Esophagus (tissue), 2 donors: ENCODE data around the gene TGFBI. TPM values are rescaled to one million over a fixed set of nuclear protein-coding genes. Genes with fewer than 3 reads are reported as not detected.

Experiments
- H3K27ac ChIP-seq, 2 donors: one replicate each; pipeline ENCODE4 v1.5.1; 2013; ENCODE audit warnings: low read depth in 2 of 2, mild to moderate bottlenecking in 2 of 2, inconsistent platforms in 1 of 2, low read length in 1 of 2, moderate library complexity in 1 of 2
- H3K27me3 ChIP-seq, 2 donors: one replicate each; pipeline ENCODE4 v1.6.1; 2013; ENCODE audit warnings: low read length in 2 of 2, control low read depth in 1 of 2, mild to moderate bottlenecking in 1 of 2; ENCODE audit not compliant: insufficient read depth in 2 of 2, control insufficient read depth in 1 of 2
- H3K36me3 ChIP-seq, 2 donors: one replicate each; pipeline ENCODE4 v1.6.1; 2013; ENCODE audit warnings: low read length in 1 of 2; ENCODE audit not compliant: control insufficient read depth in 2 of 2, insufficient read depth in 2 of 2
- H3K4me1 ChIP-seq, 2 donors: one replicate each; pipeline ENCODE4 v1.6.1; 2013; ENCODE audit warnings: low read length in 1 of 2; ENCODE audit not compliant: control insufficient read depth in 2 of 2, insufficient read depth in 2 of 2
- H3K4me3 ChIP-seq, 2 donors: one replicate each; pipeline ENCODE4 v1.5.1; 2013; ENCODE audit warnings: low read length in 2 of 2, mild to moderate bottlenecking in 2 of 2, low read depth in 1 of 2, moderate library complexity in 1 of 2
- H3K9me3 ChIP-seq, 2 donors: one replicate each; pipeline ENCODE4 v1.6.1; 2013; ENCODE audit warnings: mild to moderate bottlenecking in 2 of 2, low read depth in 1 of 2, low read length in 1 of 2, moderate library complexity in 1 of 2; ENCODE audit not compliant: control insufficient read depth in 2 of 2, insufficient read depth in 1 of 2
- WGBS, 2 donors: extraction: QIAGEN DNeasy Blood & Tissue Kit; methylation state at CpG; one replicate each; pipeline ENCODE4 v1.1.7; 2013; 5-methylcytosine and 5-hydroxymethylcytosine counted together
- polyA plus RNA-seq, 2 donors: library from polyadenylated mRNA; stranded (reverse); fragments of 200-250 nt; gene quantifications; one replicate each; pipeline ENCODE4 v1.2.3, GENCODE V29; 2013
- donor health status: healthy with polysubstance abuse.
- donor health status: Bipolar disorder and iron deficiency.

Gene TGFBI
- polyA plus RNA-seq, 2 donors = 13.9 to 14.0 TPM

DNA sequence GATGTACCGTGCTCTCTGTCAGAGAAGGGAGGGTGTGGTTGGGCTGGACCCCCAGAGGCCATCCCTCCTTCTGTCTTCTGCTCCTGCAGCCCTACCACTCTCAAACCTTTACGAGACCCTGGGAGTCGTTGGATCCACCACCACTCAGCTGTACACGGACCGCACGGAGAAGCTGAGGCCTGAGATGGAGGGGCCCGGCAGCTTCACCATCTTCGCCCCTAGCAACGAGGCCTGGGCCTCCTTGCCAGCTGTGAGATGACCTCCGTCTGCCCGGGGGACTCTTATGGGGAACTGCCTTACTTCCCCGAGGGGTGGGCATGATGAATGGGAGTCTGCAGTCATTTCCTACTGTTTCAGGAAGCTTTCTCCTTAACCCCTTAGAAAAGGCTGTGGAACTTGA, 17.5 kb downstream of the TGFBI start:
- no peak overlapping the region for H3K4me3 ChIP-seq
- no peaks in the 10 kb centered on the region for H3K4me1 ChIP-seq
- 88 to 94% methylated on average over 12 of the region's 12 CpGs for WGBS, 2 donors
- H3K27me3 ChIP-seq = no peaks in the 10 kb centered on the region
- no peaks in the 10 kb centered on the region for H3K36me3 ChIP-seq
- H3K27ac ChIP-seq = no peak overlapping the region
- H3K9me3 ChIP-seq = no peaks in the 10 kb centered on the region

DNA sequence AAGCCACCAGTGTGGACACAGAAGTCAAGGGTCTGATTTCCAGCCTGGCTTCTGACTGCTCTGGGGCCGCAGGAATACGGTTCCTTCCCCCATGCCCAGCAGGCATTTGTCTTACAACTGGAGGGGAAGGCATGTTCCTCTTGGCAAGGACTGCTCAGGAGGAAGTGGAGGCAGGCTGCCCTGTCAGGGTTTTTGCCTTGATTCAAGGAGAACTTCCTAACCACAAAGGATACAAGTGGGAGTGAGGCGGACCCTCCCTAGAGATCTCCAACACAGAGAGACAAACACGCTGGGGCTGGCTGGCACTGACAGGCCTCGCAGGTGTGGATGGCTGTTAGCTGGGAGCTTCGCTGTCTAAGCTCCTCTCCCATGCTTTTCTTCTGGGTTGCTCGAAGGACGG, 19.1 kb downstream of the TGFBI start:
- H3K4me1 ChIP-seq = no peaks in the 10 kb centered on the region
- H3K9me3 ChIP-seq = no peaks in the 10 kb centered on the region
- H3K27me3 ChIP-seq = no peaks in the 10 kb centered on the region
- H3K27ac ChIP-seq = no peak overlapping the region
- 78 to 81% methylated on average over 8 of the region's 8 CpGs for WGBS, 2 donors
- no peak overlapping the region for H3K4me3 ChIP-seq
- no peaks in the 10 kb centered on the region for H3K36me3 ChIP-seq

DNA sequence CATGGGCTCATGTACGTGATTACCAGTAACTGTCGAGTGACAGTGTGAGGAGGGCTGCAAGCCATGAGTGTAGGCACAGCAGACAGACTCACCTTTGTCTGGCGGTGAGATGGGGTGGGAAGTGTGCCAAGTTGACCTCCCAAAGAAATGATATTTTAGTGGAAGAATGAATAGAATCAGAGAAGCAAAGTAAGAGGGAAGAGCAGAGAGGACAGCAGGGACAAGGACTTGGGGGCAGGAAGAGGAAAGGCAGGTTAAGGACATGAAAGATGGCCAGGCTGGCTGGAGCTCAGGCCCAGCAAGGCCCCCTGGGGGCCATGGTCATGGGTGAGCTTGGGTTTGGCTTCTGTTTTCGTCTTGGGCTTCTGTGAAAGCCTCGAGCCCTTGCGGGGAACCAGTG, 20.2 kb downstream of the TGFBI start:
- Histone ChIP-seq H3K27me3 (no peaks in the 10 kb centered on the region), H3K4me3 (no peak overlapping the region), H3K4me1 (peaks cover 0 to under 1% of the 10 kb centered on the region in 2 donors), H3K36me3 (no peaks in the 10 kb centered on the region), H3K27ac (no peak overlapping the region), H3K9me3 (no peaks in the 10 kb centered on the region)
- 91 to 93% methylated on average over 6 of the region's 6 CpGs for WGBS, 2 donors

GRCh38 chr5:136051486-136052220, 22.9 kb downstream of the TGFBI start:
- H3K36me3 ChIP-seq = no peaks in the 10 kb centered on the region
- no peak overlapping the region for H3K4me3 ChIP-seq
- no peaks in the 10 kb centered on the region for H3K27me3 ChIP-seq
- H3K9me3 ChIP-seq = no peaks in the 10 kb centered on the region
- 87 to 91% methylated on average over 12 of the region's 12 CpGs for WGBS, 2 donors
- no peak overlapping the region for H3K27ac ChIP-seq
- H3K4me1 ChIP-seq = peaks cover 0 to 2% of the 10 kb centered on the region in 2 donors

GRCh38 chr5:136052692-136053335, 24.0 kb downstream of the TGFBI start:
- no peaks in the 10 kb centered on the region for H3K36me3 ChIP-seq
- no peaks in the 10 kb centered on the region for H3K27me3 ChIP-seq
- no peak overlapping the region for H3K27ac ChIP-seq
- no peaks in the 10 kb centered on the region for H3K9me3 ChIP-seq
- H3K4me1 ChIP-seq = peaks cover 3 to 4% of the 10 kb centered on the region in 2 donors
- no peak overlapping the region for H3K4me3 ChIP-seq
- 94 to 95% methylated on average over 13 of the region's 13 CpGs for WGBS, 2 donors

- WGBS, 2 donors = 69 to 73% methylated on average over 6 of the region's 6 CpGs
- Histone ChIP-seq H3K4me3 (no peak overlapping the region), H3K27ac (no peak overlapping the region), H3K36me3 (no peaks in the 10 kb centered on the region), H3K9me3 (no peaks in the 10 kb centered on the region), H3K4me1 (peaks cover 3 to 4% of the 10 kb centered on the region in 2 donors), H3K27me3 (no peaks in the 10 kb centered on the region)
Observed at GRCh38 chr5:136053336-136054141, 24.8 kb downstream of the TGFBI start.

DNA sequence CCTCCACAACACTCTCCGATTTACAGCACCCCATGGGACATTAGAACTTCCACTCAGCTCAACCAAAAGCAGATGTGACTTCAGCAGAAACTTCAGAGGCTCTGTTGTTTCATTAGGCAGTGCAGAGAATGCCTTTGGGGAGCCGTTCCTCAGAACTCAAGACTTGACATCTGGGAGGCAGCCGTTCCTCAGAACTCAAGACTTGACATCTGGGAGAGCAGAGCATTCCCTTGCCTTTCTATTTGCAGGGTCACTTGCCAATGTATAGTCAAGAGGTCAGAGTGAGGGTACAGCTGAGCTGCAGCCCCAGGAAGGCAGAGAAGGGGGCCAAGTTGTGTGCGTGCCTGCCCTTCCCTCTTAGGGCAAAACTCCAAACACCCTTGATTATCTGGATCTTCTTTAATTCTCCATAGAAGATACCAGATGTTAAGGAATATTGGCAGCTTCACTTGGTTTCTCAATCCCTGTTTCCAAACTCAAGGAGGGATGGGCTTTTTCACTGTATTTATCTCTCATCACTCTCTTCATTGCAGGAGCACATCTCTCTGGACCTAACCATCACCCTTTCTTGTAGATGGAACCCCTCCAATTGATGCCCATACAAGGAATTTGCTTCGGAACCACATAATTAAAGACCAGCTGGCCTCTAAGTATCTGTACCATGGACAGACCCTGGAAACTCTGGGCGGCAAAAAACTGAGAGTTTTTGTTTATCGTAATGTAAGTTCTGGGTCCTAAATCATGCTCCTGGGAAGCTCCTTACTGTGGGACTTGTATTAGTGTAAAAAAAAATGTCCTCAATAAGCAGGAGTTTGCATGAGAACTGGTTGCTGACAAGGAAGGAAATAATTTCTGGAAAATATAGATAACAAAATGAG, 25.6 kb downstream of the TGFBI start:
- Histone ChIP-seq H3K27ac (no peak overlapping the region), H3K36me3 (no peaks in the 10 kb centered on the region)
- 70 to 76% methylated on average over 7 of the region's 7 CpGs for WGBS, 2 donors

GRCh38 chr5:136055612-136056309, 27.0 kb downstream of the TGFBI start:
- 84 to 89% methylated on average over 14 of the region's 14 CpGs for WGBS, 2 donors
- peaks cover 0 to 1% of the 10 kb centered on the region in 2 donors for H3K36me3 ChIP-seq
- H3K27me3 ChIP-seq = no peaks in the 10 kb centered on the region
- no peaks in the 10 kb centered on the region for H3K9me3 ChIP-seq
- H3K27ac ChIP-seq = no peak overlapping the region
- peaks cover 3 to 4% of the 10 kb centered on the region in 2 donors for H3K4me1 ChIP-seq
- no peak overlapping the region for H3K4me3 ChIP-seq

More for the DNA sequence above, 25.6 kb downstream of the TGFBI start:
- H3K9me3 ChIP-seq = no peaks in the 10 kb centered on the region
- no peak overlapping the region for H3K4me3 ChIP-seq
- peaks cover 3 to 4% of the 10 kb centered on the region in 2 donors for H3K4me1 ChIP-seq
- no peaks in the 10 kb centered on the region for H3K27me3 ChIP-seq
